ENCODE data around the gene GYPA.

DNA sequence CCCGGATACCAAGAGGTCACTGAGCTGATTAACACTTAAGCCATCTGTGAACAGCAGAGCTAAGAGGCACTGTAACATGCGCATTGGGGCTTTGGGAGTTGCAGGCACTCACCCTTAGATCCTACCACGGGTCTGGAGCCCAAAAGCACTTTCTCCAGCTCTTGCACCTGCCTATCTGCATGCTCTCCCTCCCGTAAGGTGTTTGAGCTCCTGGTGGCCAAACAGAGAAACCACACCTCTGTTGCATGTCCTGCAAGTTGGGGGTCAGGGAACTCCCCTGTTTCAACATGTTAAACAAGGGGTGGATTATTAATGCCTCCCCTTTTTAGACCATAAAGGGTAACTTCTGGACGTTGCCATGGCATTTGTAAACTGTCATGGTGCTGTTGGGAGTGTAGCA lies 49.8 kb downstream of the GYPA start:
- TF ChIP-seq POLR2A (IDR thresholded peaks at IDR 0.05), result no peak
- TF ChIP-seq, protein P1, sequence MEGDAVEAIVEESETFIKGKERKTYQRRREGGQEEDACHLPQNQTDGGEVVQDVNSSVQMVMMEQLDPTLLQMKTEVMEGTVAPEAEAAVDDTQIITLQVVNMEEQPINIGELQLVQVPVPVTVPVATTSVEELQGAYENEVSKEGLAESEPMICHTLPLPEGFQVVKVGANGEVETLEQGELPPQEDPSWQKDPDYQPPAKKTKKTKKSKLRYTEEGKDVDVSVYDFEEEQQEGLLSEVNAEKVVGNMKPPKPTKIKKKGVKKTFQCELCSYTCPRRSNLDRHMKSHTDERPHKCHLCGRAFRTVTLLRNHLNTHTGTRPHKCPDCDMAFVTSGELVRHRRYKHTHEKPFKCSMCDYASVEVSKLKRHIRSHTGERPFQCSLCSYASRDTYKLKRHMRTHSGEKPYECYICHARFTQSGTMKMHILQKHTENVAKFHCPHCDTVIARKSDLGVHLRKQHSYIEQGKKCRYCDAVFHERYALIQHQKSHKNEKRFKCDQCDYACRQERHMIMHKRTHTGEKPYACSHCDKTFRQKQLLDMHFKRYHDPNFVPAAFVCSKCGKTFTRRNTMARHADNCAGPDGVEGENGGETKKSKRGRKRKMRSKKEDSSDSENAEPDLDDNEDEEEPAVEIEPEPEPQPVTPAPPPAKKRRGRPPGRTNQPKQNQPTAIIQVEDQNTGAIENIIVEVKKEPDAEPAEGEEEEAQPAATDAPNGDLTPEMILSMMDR (IDR thresholded peaks at IDR 0.05), result no peak

All from adrenal gland (tissue), 5 donors.